ENCODE data around the gene C22orf42.

The C22orf42 gene

GRCh38 chr22:32132783-32133182 is 26.3 kb downstream of the C22orf42 start:
- ATAC-seq = no peak
- Mint-ChIP-seq H3K36me3 (ENCODE audit: low read depth) (peaks cover 1% of the 10 kb centered on the region), H3K4me1 (peaks cover 9% of the 10 kb centered on the region), H3K27me3 (no peaks in the 10 kb centered on the region), H3K9me3 (no peaks in the 10 kb centered on the region), H3K4me3 (no peak overlapping the region), H3K27ac (no peak overlapping the region)
- DNase-seq = no peak

- Mint-ChIP-seq H3K4me3 (no peak overlapping the region), H3K27ac (no peak overlapping the region), H3K36me3 (ENCODE audit: low read depth) (no peaks in the 10 kb centered on the region), H3K27me3 (no peaks in the 10 kb centered on the region), H3K4me1 (peaks cover 4% of the 10 kb centered on the region), H3K9me3 (no peaks in the 10 kb centered on the region)
- DNase-seq = no peak
- no peak for ATAC-seq
Observed at GRCh38 chr22:32132126-32132525, 27.0 kb downstream of the C22orf42 start.

- Mint-ChIP-seq H3K9me3 (no peaks in the 10 kb centered on the region), H3K27ac (no peak overlapping the region), H3K4me3 (no peak overlapping the region), H3K4me1 (no peaks in the 10 kb centered on the region), H3K27me3 (no peaks in the 10 kb centered on the region), H3K36me3 (ENCODE audit: low read depth) (no peaks in the 10 kb centered on the region)
- DNase-seq (no peak), ATAC-seq (no peak)
Observed at GRCh38 chr22:32130464-32130863, 28.6 kb downstream of the C22orf42 start.

GRCh38 chr22:32127904-32128303 is 31.2 kb downstream of the C22orf42 start:
- Mint-ChIP-seq H3K27me3 (no peaks in the 10 kb centered on the region), H3K27ac (no peak overlapping the region)

GRCh38 chr22:32123657-32124056 is 35.4 kb downstream of the C22orf42 start:
- Mint-ChIP-seq H3K4me1 (peaks cover 7% of the 10 kb centered on the region), H3K36me3 (ENCODE audit: low read depth) (no peaks in the 10 kb centered on the region), H3K4me3 (no peak overlapping the region), H3K9me3 (no peaks in the 10 kb centered on the region), H3K27ac (no peak overlapping the region), H3K27me3 (no peaks in the 10 kb centered on the region)
- DNase-seq = no peak
- ATAC-seq = no peak

More at GRCh38 chr22:32127904-32128303, 31.2 kb downstream of the C22orf42 start:
- H3K36me3 Mint-ChIP-seq (ENCODE audit: low read depth) = no peaks in the 10 kb centered on the region
- no peak for ATAC-seq
- no peak for DNase-seq
- H3K4me1 Mint-ChIP-seq = peaks cover 7% of the 10 kb centered on the region
- H3K4me3 Mint-ChIP-seq = no peak overlapping the region
- no peaks in the 10 kb centered on the region for H3K9me3 Mint-ChIP-seq

- DNase-seq (no peak), ATAC-seq (no peak)
- H3K4me3 Mint-ChIP-seq = no peak overlapping the region
- H3K4me1 Mint-ChIP-seq = peaks cover 7% of the 10 kb centered on the region
- no peaks in the 10 kb centered on the region for H3K9me3 Mint-ChIP-seq
- H3K36me3 Mint-ChIP-seq (ENCODE audit: low read depth) = no peaks in the 10 kb centered on the region
- H3K27me3 Mint-ChIP-seq = no peaks in the 10 kb centered on the region
- no peak overlapping the region for H3K27ac Mint-ChIP-seq
Observed at GRCh38 chr22:32122899-32123298, 36.2 kb downstream of the C22orf42 start.

GRCh38 chr22:32120603-32121002 is 38.5 kb downstream of the C22orf42 start:
- H3K27me3 Mint-ChIP-seq = peaks cover 2% of the 10 kb centered on the region
- peaks cover 7% of the 10 kb centered on the region for H3K4me1 Mint-ChIP-seq
- no peak for DNase-seq
- H3K27ac Mint-ChIP-seq = no peak overlapping the region
- H3K4me3 Mint-ChIP-seq = no peak overlapping the region
- no peak for ATAC-seq
- no peaks in the 10 kb centered on the region for H3K36me3 Mint-ChIP-seq (ENCODE audit: low read depth)
- H3K9me3 Mint-ChIP-seq = no peaks in the 10 kb centered on the region

- Mint-ChIP-seq H3K4me3 (no peak overlapping the region), H3K27me3 (peaks cover 2% of the 10 kb centered on the region), H3K36me3 (ENCODE audit: low read depth) (no peaks in the 10 kb centered on the region), H3K27ac (no peak overlapping the region), H3K4me1 (no peaks in the 10 kb centered on the region), H3K9me3 (no peaks in the 10 kb centered on the region)
- ATAC-seq (no peak), DNase-seq (no peak)
Observed at GRCh38 chr22:32119568-32120235, 39.4 kb downstream of the C22orf42 start.

- Mint-ChIP-seq H3K27me3 (peaks cover 19% of the 10 kb centered on the region), H3K36me3 (ENCODE audit: low read depth) (no peaks in the 10 kb centered on the region), H3K4me1 (no peaks in the 10 kb centered on the region), H3K4me3 (no peak overlapping the region), H3K9me3 (no peaks in the 10 kb centered on the region), H3K27ac (no peak overlapping the region)
- ATAC-seq (no peak), DNase-seq (no peak)
Observed at GRCh38 chr22:32112380-32112779, 46.7 kb downstream of the C22orf42 start.

GRCh38 chr22:32106930-32107329 is 52.2 kb downstream of the C22orf42 start:
- ATAC-seq (no peak), DNase-seq (peak; percentile 15)
- H3K4me3 Mint-ChIP-seq = no peak overlapping the region

GRCh38 chr22:32103658-32104315 is 55.3 kb downstream of the C22orf42 start:
- H3K27ac Mint-ChIP-seq = no peak overlapping the region
- no peak overlapping the region for H3K4me3 Mint-ChIP-seq
- DNase-seq (no peak), ATAC-seq (no peak)
- no peaks in the 10 kb centered on the region for H3K36me3 Mint-ChIP-seq (ENCODE audit: low read depth)
- peaks cover 28% of the 10 kb centered on the region for H3K27me3 Mint-ChIP-seq
- no peaks in the 10 kb centered on the region for H3K9me3 Mint-ChIP-seq
- no peaks in the 10 kb centered on the region for H3K4me1 Mint-ChIP-seq

More at GRCh38 chr22:32106930-32107329, 52.2 kb downstream of the C22orf42 start:
- no peak overlapping the region for H3K27ac Mint-ChIP-seq
- peaks cover 34% of the 10 kb centered on the region for H3K27me3 Mint-ChIP-seq
- no peaks in the 10 kb centered on the region for H3K9me3 Mint-ChIP-seq
- no peaks in the 10 kb centered on the region for H3K36me3 Mint-ChIP-seq (ENCODE audit: low read depth)
- no peaks in the 10 kb centered on the region for H3K4me1 Mint-ChIP-seq

GRCh38 chr22:32100711-32101110 is 58.4 kb downstream of the C22orf42 start:
- no peak overlapping the region for H3K4me3 Mint-ChIP-seq
- H3K27me3 Mint-ChIP-seq = peaks cover 12% of the 10 kb centered on the region
- H3K9me3 Mint-ChIP-seq = no peaks in the 10 kb centered on the region
- no peak overlapping the region for H3K27ac Mint-ChIP-seq
- ATAC-seq = no peak
- DNase-seq = no peak
- H3K4me1 Mint-ChIP-seq = no peaks in the 10 kb centered on the region
- no peaks in the 10 kb centered on the region for H3K36me3 Mint-ChIP-seq (ENCODE audit: low read depth)

Data from activated naive CD8-positive, alpha-beta T cell treated with anti-CD3 and anti-CD28 coated beads, Interleukin-2, amount 50 U/mL, for 24 hours (primary cell).